AG04450 (cell line): Measurements from ENCODE around the gene IL1R2. TPM values are rescaled to one million over a fixed set of nuclear protein-coding genes. Genes with fewer than 3 reads are reported as not detected.

Experiments
- CTCF ChIA-PET: fragments of 300-600, 350-600 bp; formaldehyde crosslinking; extraction: SDS; loops from one replicate; lab custom pipeline; 2022; ENCODE audit warnings: antibody characterized with exemption, inconsistent platforms; lab: Charles Lee
- POLR2A ChIA-PET: fragments of 350-600 bp; formaldehyde crosslinking; extraction: SDS; loops from one replicate; lab custom pipeline; 2021; ENCODE audit warnings: antibody characterized with exemption, inconsistent platforms; lab: Yijun Ruan, JAX
- DNase-seq: peaks from one replicate; pipeline ENCODE4 v3.0.0-alpha.2; 2011; ENCODE audit warnings: low read depth, low spot score
- H3K27ac ChIP-seq: one replicate; pipeline ENCODE4 v1.5.1; 2012; ENCODE audit warnings: low read depth, low read length, control low read depth
- H3K27me3 ChIP-seq: one replicate; pipeline ENCODE4 v1.6.0; 2012; ENCODE audit warnings: low read length; ENCODE audit not compliant: control insufficient read depth, insufficient read depth
- H3K4me3 ChIP-seq: 2 replicates; pipeline ENCODE4 v1.5.1; 2011; ENCODE audit warnings: mild to moderate bottlenecking, low read depth, low read length, control low read depth
- H3K9me3 ChIP-seq: 2 replicates; pipeline ENCODE4 v1.5.1; 2012; ENCODE audit warnings: low read length; ENCODE audit not compliant: control insufficient read depth, insufficient read depth
- CTCF ChIP-seq: IDR thresholded peaks from 2 replicates; pipeline ENCODE4 v1.5.1; 2011; ENCODE audit warnings: low read depth, low read length, control low read depth, inconsistent platforms
- polyA plus RNA-seq: library from polyadenylated mRNA; depleted of rRNA; stranded (reverse); fragments of >200 nt; gene quantifications from 2 replicates; pipeline ENCODE4 v1.2.3, GENCODE V29; 2011

IL1R2 gene
- polyA plus RNA-seq, 1 experiment: 0.41 TPM

- no peak for TF ChIP-seq CTCF
- Histone ChIP-seq H3K27ac (no peak overlapping the region), H3K4me3 (no peak overlapping the region), H3K27me3 (peaks cover 23% of the 10 kb centered on the region), H3K9me3 (no peaks in the 10 kb centered on the region; the same call in 1 of the 2 replicates)
- ChIA-PET POLR2A (no interaction called here), CTCF (interaction anchor here (0.7 to 1.2 kb wide), 4 partner anchors 17 to 391 kb away, joined by 3 to 6 read pairs (median 4); no protein-coding TSS in a partner anchor)
- no peak for DNase-seq
These were observed 4.7 kb upstream of the IL1R2 start for GRCh38 chr2:101986804-101987740.

GRCh38 chr2:101987832-101988231, 3.9 kb upstream of the IL1R2 start:
- no peak overlapping the region for H3K27ac ChIP-seq
- no peak for DNase-seq
- H3K9me3 ChIP-seq: no peaks in the 10 kb centered on the region; the same call in 1 of the 2 replicates
- ChIA-PET CTCF (interaction anchor here (0.9 to 1.2 kb wide), 3 partner anchors 17 to 253 kb away, joined by 3 to 6 read pairs (median 4); no protein-coding TSS in a partner anchor), POLR2A (no interaction called here)
- peaks cover 28% of the 10 kb centered on the region for H3K27me3 ChIP-seq
- TF ChIP-seq CTCF: no peak
- H3K4me3 ChIP-seq: no peak overlapping the region

GRCh38 chr2:101988541-101988940, 3.2 kb upstream of the IL1R2 start:
- H3K9me3 ChIP-seq: no peaks in the 10 kb centered on the region; the same call in 1 of the 2 replicates
- TF ChIP-seq CTCF: no peak
- peaks cover 35% of the 10 kb centered on the region for H3K27me3 ChIP-seq
- CTCF ChIA-PET: no interaction called here
- no peak overlapping the region for H3K27ac ChIP-seq
- POLR2A ChIA-PET: no interaction called here
- DNase-seq: no peak
- H3K4me3 ChIP-seq: no peak overlapping the region

- ChIA-PET POLR2A (interaction anchor here (0.7 kb wide), 1 partner anchor 38 kb away, joined by 5 read pairs; no protein-coding TSS in a partner anchor), CTCF (no interaction called here)
- no peak overlapping the region for H3K4me3 ChIP-seq
- H3K27me3 ChIP-seq: peaks cover 46% of the 10 kb centered on the region
- no peaks in the 10 kb centered on the region; the same call in 1 of the 2 replicates for H3K9me3 ChIP-seq
- TF ChIP-seq CTCF: no peak
- DNase-seq: no peak
- no peak overlapping the region for H3K27ac ChIP-seq
These were observed 1.9 kb upstream of the IL1R2 start for GRCh38 chr2:101989740-101990460.
